Activated naive CD4-positive, alpha-beta T cell (primary cell): ENCODE data around the gene CUTA.

ENCODE experiments used
- DNase-seq, 4 experiments: peaks; one replicate each; lab custom pipeline; 2025; lab: John Stamatoyannopoulos, UW

CUTA gene

GRCh38 chr6:33417903-33418689, at the start of gene CUTA:
Gene CUTA, minus strand, starts transcription at chr6:33418107. Its CDS starts 107 bp downstream, at chr6:33418000.
- peak; percentile 92 to 98 (median 96) for DNase-seq

GRCh38 chr6:33467091-33467490, 49.2 kb upstream of the CUTA start:
- DNase-seq, result no peak

GRCh38 chr6:33466075-33466735, 48.3 kb upstream of the CUTA start:
- no peak for DNase-seq

GRCh38 chr6:33459226-33459625, 41.3 kb upstream of the CUTA start:
- no peak for DNase-seq

- no peak for DNase-seq
Observed at GRCh38 chr6:33458676-33459075, 40.8 kb upstream of the CUTA start.

- DNase-seq, result no peak
Observed at GRCh38 chr6:33456156-33456555, 38.2 kb upstream of the CUTA start.

- DNase-seq, result no peak
Observed at GRCh38 chr6:33455051-33455450, 37.1 kb upstream of the CUTA start.

GRCh38 chr6:33454009-33454946, 36.4 kb upstream of the CUTA start, which contains the start of gene ZBTB9:
Gene ZBTB9, plus strand, starts transcription at chr6:33454576. Its CDS starts 525 bp downstream, at chr6:33455101.
- peak; percentile 76 to 88 (median 76) for DNase-seq

GRCh38 chr6:33453393-33454008, 35.6 kb upstream of the CUTA start:
- no peak for DNase-seq

GRCh38 chr6:33452496-33452895, 34.6 kb upstream of the CUTA start:
- no peak for DNase-seq

- no peak for DNase-seq
Observed at GRCh38 chr6:33451606-33452005, 33.7 kb upstream of the CUTA start.

- no peak for DNase-seq
Observed at GRCh38 chr6:33450434-33450833, 32.5 kb upstream of the CUTA start.

- no peak for DNase-seq
Observed at GRCh38 chr6:33446356-33446755, 28.4 kb upstream of the CUTA start.

GRCh38 chr6:33445119-33445603, 27.3 kb upstream of the CUTA start:
- DNase-seq, result no peak

GRCh38 chr6:33443619-33444504, 26.0 kb upstream of the CUTA start:
- no peak for DNase-seq

- DNase-seq, result no peak
Observed at GRCh38 chr6:33443025-33443424, 25.1 kb upstream of the CUTA start.

GRCh38 chr6:33442283-33442682, 24.4 kb upstream of the CUTA start:
- no peak for DNase-seq

- DNase-seq, result no peak
Observed at GRCh38 chr6:33441457-33441856, 23.6 kb upstream of the CUTA start.

GRCh38 chr6:33440649-33441309, 22.9 kb upstream of the CUTA start:
- no peak for DNase-seq
